SK-N-SH treated with all-trans-retinoic acid at 6 μM for 48 hours (cell line): ENCODE results near the gene STARD13.

Source experiments
- ATAC-seq: fragments of 200-7000 bp; cut with Tn5 transposase; 3 replicates; pipeline ENCODE4 v1.9.1; 2020; ENCODE audit warnings: mild to moderate bottlenecking, moderate library complexity
- ARNTL ChIP-seq: fragments of 450-650 bp; formaldehyde crosslinking; IDR thresholded peaks from 2 replicates; pipeline ENCODE4 v1.5.0; 2020; ENCODE audit warnings: low read depth, mild to moderate bottlenecking, moderate library complexity, borderline replicate concordance
- BACH2 ChIP-seq: fragments of 250-450 bp; sonication (Bioruptor Pico); IDR thresholded peaks from 2 replicates; pipeline ENCODE4 v1.9.0; 2021; ENCODE audit warnings: mild to moderate bottlenecking, borderline replicate concordance
- CSDC2 ChIP-seq: fragments of 250-450 bp; sonication (Bioruptor Pico); IDR thresholded peaks from 2 replicates; pipeline ENCODE4 v1.5.0; 2020; ENCODE audit warnings: mild to moderate bottlenecking, moderate library complexity
- ESRRG ChIP-seq: fragments of 250-450 bp; sonication (Bioruptor Pico); IDR thresholded peaks from 2 replicates; pipeline ENCODE4 v1.6.1; 2021; ENCODE audit warnings: mild to moderate bottlenecking
- GLIS3 ChIP-seq: fragments of 250-450 bp; sonication (Bioruptor Pico); IDR thresholded peaks from 2 replicates; pipeline ENCODE4 v1.5.0; 2020; ENCODE audit warnings: mild to moderate bottlenecking, moderate library complexity
- OSR1 ChIP-seq: fragments of 250-450 bp; sonication (Bioruptor Pico); IDR thresholded peaks from 2 replicates; pipeline ENCODE4 v1.8.0; 2022; ENCODE audit warnings: moderate library complexity, mild to moderate bottlenecking, inconsistent platforms
- PATZ1 ChIP-seq: fragments of 250-450 bp; sonication (Bioruptor Pico); IDR thresholded peaks from 2 replicates; pipeline ENCODE4 v1.8.0; 2020; ENCODE audit warnings: mild to moderate bottlenecking, moderate library complexity, borderline replicate concordance
- RARB ChIP-seq: fragments of 250-450 bp; sonication (Bioruptor Pico); IDR thresholded peaks from 2 replicates; pipeline ENCODE4 v1.8.0; 2021; ENCODE audit warnings: mild to moderate bottlenecking, moderate library complexity
- SNAI2 ChIP-seq: fragments of 250-450 bp; sonication (Bioruptor Pico); IDR thresholded peaks from 2 replicates; pipeline ENCODE4 v1.5.0; 2020; ENCODE audit warnings: mild to moderate bottlenecking, moderate library complexity
- TCF4 ChIP-seq: fragments of 250-450 bp; sonication (Bioruptor Pico); IDR thresholded peaks from 2 replicates; pipeline ENCODE4 v1.8.0; 2021; ENCODE audit warnings: mild to moderate bottlenecking, moderate library complexity, borderline replicate concordance
- TOX ChIP-seq: fragments of 250-450 bp; sonication (Bioruptor Pico); IDR thresholded peaks from 2 replicates; pipeline ENCODE4 v1.8.0; 2021; ENCODE audit warnings: mild to moderate bottlenecking, moderate library complexity, borderline replicate concordance
- ZFP3 ChIP-seq: fragments of 250-450 bp; sonication (Bioruptor Pico); IDR thresholded peaks from 2 replicates; pipeline ENCODE4 v1.5.0; 2020; ENCODE audit warnings: mild to moderate bottlenecking, moderate library complexity
- ZNF565 ChIP-seq: fragments of 450-650 bp; formaldehyde crosslinking; conservative IDR thresholded peaks from 2 replicates; pipeline ENCODE4 v1.5.0; 2020; ENCODE audit warnings: low read depth, mild to moderate bottlenecking, moderate library complexity
- ZNF70 ChIP-seq: fragments of 450-650 bp; formaldehyde crosslinking; IDR thresholded peaks from 2 replicates; pipeline ENCODE4 v1.5.0; 2020; ENCODE audit warnings: mild to moderate bottlenecking, moderate library complexity
- ZNF8 ChIP-seq: fragments of 450-650 bp; formaldehyde crosslinking; IDR thresholded peaks from 2 replicates; pipeline ENCODE4 v1.5.0; 2020; ENCODE audit warnings: mild to moderate bottlenecking, moderate library complexity
- TF ChIP-seq, protein P1 (sequence below): fragments of 250-450 bp; sonication (Bioruptor Pico); IDR thresholded peaks from 2 replicates; pipeline ENCODE4 v1.5.0; 2020; ENCODE audit warnings: mild to moderate bottlenecking, moderate library complexity
- TF ChIP-seq, protein P2 (sequence below): fragments of 250-450 bp; sonication (Bioruptor Pico); IDR thresholded peaks from 2 replicates; pipeline ENCODE4 v1.8.0; 2021; ENCODE audit warnings: low read depth, mild to moderate bottlenecking, moderate library complexity, borderline replicate concordance
- TF ChIP-seq, protein P3 (sequence below): fragments of 250-450 bp; sonication (Bioruptor Pico); IDR thresholded peaks from 2 replicates; pipeline ENCODE4 v1.5.1; 2020; ENCODE audit warnings: low read depth, mild to moderate bottlenecking, moderate library complexity
- TF ChIP-seq, protein P4 (sequence below): fragments of 250-450 bp; sonication (Bioruptor Pico); IDR thresholded peaks from 2 replicates; pipeline ENCODE4 v1.5.1; 2021; ENCODE audit warnings: mild to moderate bottlenecking, moderate library complexity

STARD13 gene

DNA sequence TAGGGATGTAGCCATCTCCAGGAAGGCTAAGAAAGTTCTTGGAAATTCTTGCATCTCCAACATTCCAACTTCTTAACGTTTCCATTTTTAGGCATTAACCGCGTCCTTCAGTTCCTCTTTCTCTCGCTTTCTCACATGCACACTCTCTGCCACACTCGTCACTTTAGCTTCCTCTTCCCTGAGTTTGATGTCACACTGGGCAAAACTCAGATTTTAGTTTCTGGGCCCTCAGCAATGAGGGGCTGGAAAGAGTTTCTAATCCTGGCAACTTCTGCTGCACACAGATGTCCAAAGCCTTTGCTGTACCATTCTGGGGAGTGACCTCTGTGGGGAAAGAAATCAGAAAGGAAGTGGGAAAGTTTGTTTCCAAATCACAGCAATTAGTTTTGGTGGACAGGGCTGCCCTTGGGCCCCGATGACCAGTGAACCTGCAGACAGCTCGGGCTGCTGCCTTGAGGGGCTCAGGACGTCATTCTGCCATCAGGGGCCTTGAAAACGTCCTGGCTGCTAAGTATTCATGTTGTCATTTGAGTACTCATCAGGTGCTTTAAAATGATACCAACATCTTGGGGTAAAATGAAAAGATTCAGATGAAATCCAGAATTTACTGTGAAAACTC lies 180.1 kb downstream of the STARD13 start:
- TF ChIP-seq, protein P1, sequence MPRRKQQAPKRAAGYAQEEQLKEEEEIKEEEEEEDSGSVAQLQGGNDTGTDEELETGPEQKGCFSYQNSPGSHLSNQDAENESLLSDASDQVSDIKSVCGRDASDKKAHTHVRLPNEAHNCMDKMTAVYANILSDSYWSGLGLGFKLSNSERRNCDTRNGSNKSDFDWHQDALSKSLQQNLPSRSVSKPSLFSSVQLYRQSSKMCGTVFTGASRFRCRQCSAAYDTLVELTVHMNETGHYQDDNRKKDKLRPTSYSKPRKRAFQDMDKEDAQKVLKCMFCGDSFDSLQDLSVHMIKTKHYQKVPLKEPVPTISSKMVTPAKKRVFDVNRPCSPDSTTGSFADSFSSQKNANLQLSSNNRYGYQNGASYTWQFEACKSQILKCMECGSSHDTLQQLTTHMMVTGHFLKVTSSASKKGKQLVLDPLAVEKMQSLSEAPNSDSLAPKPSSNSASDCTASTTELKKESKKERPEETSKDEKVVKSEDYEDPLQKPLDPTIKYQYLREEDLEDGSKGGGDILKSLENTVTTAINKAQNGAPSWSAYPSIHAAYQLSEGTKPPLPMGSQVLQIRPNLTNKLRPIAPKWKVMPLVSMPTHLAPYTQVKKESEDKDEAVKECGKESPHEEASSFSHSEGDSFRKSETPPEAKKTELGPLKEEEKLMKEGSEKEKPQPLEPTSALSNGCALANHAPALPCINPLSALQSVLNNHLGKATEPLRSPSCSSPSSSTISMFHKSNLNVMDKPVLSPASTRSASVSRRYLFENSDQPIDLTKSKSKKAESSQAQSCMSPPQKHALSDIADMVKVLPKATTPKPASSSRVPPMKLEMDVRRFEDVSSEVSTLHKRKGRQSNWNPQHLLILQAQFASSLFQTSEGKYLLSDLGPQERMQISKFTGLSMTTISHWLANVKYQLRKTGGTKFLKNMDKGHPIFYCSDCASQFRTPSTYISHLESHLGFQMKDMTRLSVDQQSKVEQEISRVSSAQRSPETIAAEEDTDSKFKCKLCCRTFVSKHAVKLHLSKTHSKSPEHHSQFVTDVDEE = no peak
- TF ChIP-seq GLIS3 = no peak
- no peak for TF ChIP-seq PATZ1
- TF ChIP-seq ZFP3 (CRISPR knock-in tag) = no peak
- TF ChIP-seq ESRRG = no peak
- no peak for TF ChIP-seq ZNF565 (CRISPR knock-in tag)
- TF ChIP-seq TCF4 (CRISPR knock-in tag) = no peak
- no peak for ATAC-seq

GRCh38 chr13:33103457-33103856 lies 182.1 kb downstream of the STARD13 start:
- no peak for ATAC-seq
- TF ChIP-seq ARNTL = no peak
- TF ChIP-seq, protein P2, sequence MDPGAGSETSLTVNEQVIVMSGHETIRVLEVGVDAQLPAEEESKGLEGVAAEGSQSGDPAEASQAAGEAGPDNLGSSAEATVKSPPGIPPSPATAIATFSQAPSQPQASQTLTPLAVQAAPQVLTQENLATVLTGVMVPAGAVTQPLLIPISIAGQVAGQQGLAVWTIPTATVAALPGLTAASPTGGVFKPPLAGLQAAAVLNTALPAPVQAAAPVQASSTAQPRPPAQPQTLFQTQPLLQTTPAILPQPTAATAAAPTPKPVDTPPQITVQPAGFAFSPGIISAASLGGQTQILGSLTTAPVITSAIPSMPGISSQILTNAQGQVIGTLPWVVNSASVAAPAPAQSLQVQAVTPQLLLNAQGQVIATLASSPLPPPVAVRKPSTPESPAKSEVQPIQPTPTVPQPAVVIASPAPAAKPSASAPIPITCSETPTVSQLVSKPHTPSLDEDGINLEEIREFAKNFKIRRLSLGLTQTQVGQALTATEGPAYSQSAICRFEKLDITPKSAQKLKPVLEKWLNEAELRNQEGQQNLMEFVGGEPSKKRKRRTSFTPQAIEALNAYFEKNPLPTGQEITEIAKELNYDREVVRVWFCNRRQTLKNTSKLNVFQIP = no peak
- no peak for TF ChIP-seq OSR1 (CRISPR knock-in tag)
- TF ChIP-seq, protein P3, sequence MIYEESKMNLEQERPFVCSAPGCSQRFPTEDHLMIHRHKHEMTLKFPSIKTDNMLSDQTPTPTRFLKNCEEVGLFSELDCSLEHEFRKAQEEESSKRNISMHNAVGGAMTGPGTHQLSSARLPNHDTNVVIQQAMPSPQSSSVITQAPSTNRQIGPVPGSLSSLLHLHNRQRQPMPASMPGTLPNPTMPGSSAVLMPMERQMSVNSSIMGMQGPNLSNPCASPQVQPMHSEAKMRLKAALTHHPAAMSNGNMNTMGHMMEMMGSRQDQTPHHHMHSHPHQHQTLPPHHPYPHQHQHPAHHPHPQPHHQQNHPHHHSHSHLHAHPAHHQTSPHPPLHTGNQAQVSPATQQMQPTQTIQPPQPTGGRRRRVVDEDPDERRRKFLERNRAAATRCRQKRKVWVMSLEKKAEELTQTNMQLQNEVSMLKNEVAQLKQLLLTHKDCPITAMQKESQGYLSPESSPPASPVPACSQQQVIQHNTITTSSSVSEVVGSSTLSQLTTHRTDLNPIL (CRISPR knock-in tag) = no peak
- TF ChIP-seq ZNF565 (CRISPR knock-in tag) = no peak
- no peak for TF ChIP-seq ZNF8 (CRISPR knock-in tag)
- TF ChIP-seq, protein P1 = no peak
- no peak for TF ChIP-seq GLIS3
- TF ChIP-seq ZNF70 (CRISPR knock-in tag) = no peak
- TF ChIP-seq ZFP3 (CRISPR knock-in tag) = no peak
- no peak for TF ChIP-seq BACH2 (CRISPR knock-in tag)

DNA sequence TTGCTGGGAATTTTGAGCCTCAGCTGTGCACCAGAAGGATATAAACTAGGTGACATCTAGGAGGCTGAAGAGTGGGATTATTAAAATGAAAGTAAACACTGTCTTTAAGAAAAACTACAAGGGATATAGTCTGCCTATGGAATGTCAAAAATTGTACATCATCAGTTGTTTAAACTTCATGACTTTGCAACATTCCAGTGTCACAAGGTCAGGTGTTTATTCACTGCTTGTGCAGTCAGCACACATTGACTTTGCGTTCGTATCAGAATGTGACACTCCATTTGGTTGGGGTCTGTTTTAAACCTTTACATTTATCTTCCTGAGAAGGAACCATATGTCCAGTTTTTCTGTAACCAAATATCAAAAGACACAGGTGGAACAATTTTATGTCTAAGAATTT lies 183.7 kb downstream of the STARD13 start:
- ATAC-seq = no peak
- TF ChIP-seq, protein P1 = no peak
- TF ChIP-seq RARB (no peak), PATZ1 (no peak), ZNF70 (CRISPR knock-in tag) (no peak), ESRRG (no peak), OSR1 (CRISPR knock-in tag) (no peak), SNAI2 (no peak), ZFP3 (CRISPR knock-in tag) (no peak), ZNF8 (CRISPR knock-in tag) (no peak), CSDC2 (no peak), TOX (CRISPR knock-in tag) (no peak)
- TF ChIP-seq, protein P4, sequence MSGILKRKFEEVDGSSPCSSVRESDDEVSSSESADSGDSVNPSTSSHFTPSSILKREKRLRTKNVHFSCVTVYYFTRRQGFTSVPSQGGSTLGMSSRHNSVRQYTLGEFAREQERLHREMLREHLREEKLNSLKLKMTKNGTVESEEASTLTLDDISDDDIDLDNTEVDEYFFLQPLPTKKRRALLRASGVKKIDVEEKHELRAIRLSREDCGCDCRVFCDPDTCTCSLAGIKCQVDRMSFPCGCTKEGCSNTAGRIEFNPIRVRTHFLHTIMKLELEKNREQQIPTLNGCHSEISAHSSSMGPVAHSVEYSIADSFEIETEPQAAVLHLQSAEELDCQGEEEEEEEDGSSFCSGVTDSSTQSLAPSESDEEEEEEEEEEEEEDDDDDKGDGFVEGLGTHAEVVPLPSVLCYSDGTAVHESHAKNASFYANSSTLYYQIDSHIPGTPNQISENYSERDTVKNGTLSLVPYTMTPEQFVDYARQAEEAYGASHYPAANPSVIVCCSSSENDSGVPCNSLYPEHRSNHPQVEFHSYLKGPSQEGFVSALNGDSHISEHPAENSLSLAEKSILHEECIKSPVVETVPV (CRISPR knock-in tag) = no peak
